Astrocyte (in vitro differentiated cells and primary cell): Measurements from ENCODE around the gene CD7. TPM values are rescaled to one million over a fixed set of nuclear protein-coding genes. Genes with fewer than 3 reads are reported as not detected.

Experiments
- DNase-seq: peaks from one replicate; pipeline ENCODE4 v3.0.0-alpha.2; 2010; ENCODE audit warnings: low read depth
- FAIRE-seq: peaks from 2 replicates; lab custom pipeline; 2011; peaks lifted over from hg19 to GRCh38; lab: Jason Lieb, UNC
- H2AFZ ChIP-seq: 2 replicates; pipeline ENCODE4 v1.6.0; 2012; ENCODE audit warnings: low read depth, low read length, inconsistent platforms
- H3K27ac ChIP-seq: 2 replicates; pipeline ENCODE4 v1.5.1; 2011; ENCODE audit warnings: low read depth, low read length, inconsistent platforms
- H3K27me3 ChIP-seq: 2 replicates; pipeline ENCODE4 v1.6.0; 2011; ENCODE audit warnings: low read length, inconsistent platforms; ENCODE audit not compliant: insufficient read depth
- H3K36me3 ChIP-seq: 2 replicates; pipeline ENCODE4 v1.5.1; 2011; ENCODE audit warnings: low read length, inconsistent platforms; ENCODE audit not compliant: insufficient read depth
- H3K4me1 ChIP-seq: 2 replicates; pipeline ENCODE4 v1.5.1; 2011; ENCODE audit warnings: low read length, inconsistent platforms; ENCODE audit not compliant: insufficient read depth
- H3K4me2 ChIP-seq: 2 replicates; pipeline ENCODE4 v1.6.0; 2012; ENCODE audit warnings: low read length, inconsistent platforms
- H3K4me3 ChIP-seq: 2 replicates; pipeline ENCODE4 v1.5.1; 2011; ENCODE audit warnings: low read depth, mild to moderate bottlenecking, low read length, inconsistent platforms; ENCODE audit not compliant: insufficient read depth
- H3K79me2 ChIP-seq: 2 replicates; pipeline ENCODE4 v1.6.0; 2012; ENCODE audit warnings: mild to moderate bottlenecking, low read length, inconsistent platforms; ENCODE audit not compliant: insufficient read depth
- H3K9ac ChIP-seq: 2 replicates; pipeline ENCODE4 v1.6.0; 2012; ENCODE audit warnings: mild to moderate bottlenecking, low read length, inconsistent platforms
- H3K9me3 ChIP-seq: 2 replicates; pipeline ENCODE4 v1.5.1; 2012; ENCODE audit warnings: low read depth, mild to moderate bottlenecking, low read length, inconsistent platforms; ENCODE audit not compliant: insufficient read depth
- H4K20me1 ChIP-seq: 2 replicates; pipeline ENCODE4 v1.6.0; 2012; ENCODE audit warnings: low read length, inconsistent platforms; ENCODE audit not compliant: insufficient read depth
- H3K27ac Mint-ChIP-seq: one replicate; pipeline ENCODE4 v1.8.0; 2021; ENCODE audit warnings: mild to moderate bottlenecking, mixed read lengths; ENCODE audit not compliant: unreplicated experiment
- H3K27me3 Mint-ChIP-seq: one replicate; pipeline ENCODE4 v1.8.0; 2021; ENCODE audit warnings: low read depth, mixed read lengths; ENCODE audit not compliant: unreplicated experiment
- H3K36me3 Mint-ChIP-seq: one replicate; pipeline ENCODE4 v1.8.0; 2021; ENCODE audit warnings: low read depth, mixed read lengths; ENCODE audit not compliant: unreplicated experiment
- H3K4me1 Mint-ChIP-seq: one replicate; pipeline ENCODE4 v1.8.0; 2021; ENCODE audit warnings: low read depth, mixed read lengths; ENCODE audit not compliant: unreplicated experiment
- H3K4me3 Mint-ChIP-seq: one replicate; pipeline ENCODE4 v1.8.0; 2021; ENCODE audit warnings: mild to moderate bottlenecking, moderate library complexity, mixed read lengths; ENCODE audit not compliant: unreplicated experiment
- H3K9me3 Mint-ChIP-seq: one replicate; pipeline ENCODE4 v1.8.0; 2021; ENCODE audit warnings: mild to moderate bottlenecking, mixed read lengths; ENCODE audit not compliant: unreplicated experiment
- CTCF ChIP-seq: IDR thresholded peaks from 2 replicates; pipeline ENCODE4 v1.5.1; 2011; ENCODE audit warnings: low read depth, mild to moderate bottlenecking, inconsistent platforms, low read length, moderate library complexity; ENCODE audit not compliant: insufficient read depth
- EZH2 ChIP-seq: IDR thresholded peaks from 2 replicates; pipeline ENCODE4 v1.6.1; 2012; ENCODE audit warnings: mild to moderate bottlenecking, low read length, inconsistent platforms; ENCODE audit not compliant: insufficient read depth
- total RNA-seq: library from RNA; stranded (reverse); gene quantifications from 2 replicates; pipeline ENCODE4 v1.2.1, GENCODE V29; 2021

CD7 gene
- total RNA-seq, 1 donor from 2014 or later, result 0.18 TPM

- no peaks in the 10 kb centered on the region for H3K79me2 ChIP-seq
- no peaks in the 10 kb centered on the region for H4K20me1 ChIP-seq
- Mint-ChIP-seq H3K27me3 (peaks cover 18% of the 10 kb centered on the region), H3K9me3 (no peaks in the 10 kb centered on the region), H3K4me1 (no peaks in the 10 kb centered on the region), H3K36me3 (no peaks in the 10 kb centered on the region), H3K27ac (no peak overlapping the region), H3K4me3 (no peak overlapping the region)
- H3K9me3 ChIP-seq, result peaks cover 10% of the 10 kb centered on the region
- H2AFZ ChIP-seq, result no peak overlapping the region
- no peak overlapping the region for H3K4me3 ChIP-seq
- no peak overlapping the region for H3K27ac ChIP-seq
- H3K36me3 ChIP-seq, result no peaks in the 10 kb centered on the region
- no peak for DNase-seq
- TF ChIP-seq EZH2, result no peak
- TF ChIP-seq CTCF, result no peak
- no peak overlapping the region for H3K4me2 ChIP-seq
- peaks cover 12% of the 10 kb centered on the region for H3K27me3 ChIP-seq
- FAIRE-seq, result no peak
- no peaks in the 10 kb centered on the region for H3K4me1 ChIP-seq
- H3K9ac ChIP-seq, result no peak overlapping the region
Measured at GRCh38 chr17:82318772-82319606, 1.6 kb upstream of the CD7 start.

- Histone ChIP-seq H3K36me3 (no peaks in the 10 kb centered on the region), H3K27ac (no peak overlapping the region), H3K79me2 (no peaks in the 10 kb centered on the region), H3K4me1 (no peaks in the 10 kb centered on the region), H3K4me2 (no peak overlapping the region), H3K9ac (no peak overlapping the region), H3K4me3 (no peak overlapping the region), H3K27me3 (peaks cover 16% of the 10 kb centered on the region), H2AFZ (no peak overlapping the region), H3K9me3 (peaks cover 10% of the 10 kb centered on the region), H4K20me1 (no peaks in the 10 kb centered on the region)
- Mint-ChIP-seq H3K36me3 (no peaks in the 10 kb centered on the region), H3K4me1 (no peaks in the 10 kb centered on the region), H3K27me3 (peaks cover 19% of the 10 kb centered on the region), H3K9me3 (no peaks in the 10 kb centered on the region), H3K4me3 (no peak overlapping the region), H3K27ac (no peak overlapping the region)
- FAIRE-seq (no peak), DNase-seq (no peak)
- TF ChIP-seq EZH2, result no peak
- no peak for TF ChIP-seq CTCF
Measured at GRCh38 chr17:82318169-82318498, 726 bp upstream of the CD7 start.
